PC-9 (cell line): ENCODE data around the gene JAML. TPM values are rescaled to one million over a fixed set of nuclear protein-coding genes. Genes with fewer than 3 reads are reported as not detected.
A peak's percentile ranks its signal among the peaks of the same experiment; 100 is the strongest.

Source experiments
- BruUV-seq: library from RNA; stranded (reverse); fragments of 400-500 nt; replicated peaks from 2 replicates; lab custom pipeline; 2021; lab: Mats Ljungman, UMichigan
- CTCF ChIA-PET: fragments of 300-600 bp; sonication (Branson Sonifier 250); formaldehyde crosslinking; loops from one replicate; lab custom pipeline; 2022; ENCODE audit warnings: antibody characterized with exemption; lab: Charles Lee
- POLR2A ChIA-PET: fragments of 300-600 bp; sonication (Branson Sonifier 250); formaldehyde crosslinking; loops from one replicate; lab custom pipeline; 2022; ENCODE audit warnings: antibody characterized with exemption; ENCODE audit not compliant: unreplicated experiment; lab: Charles Lee
- DNase-seq, 2 experiments: peaks; one replicate each; pipeline versions ENCODE4 v3.0.0 to v3.0.0-alpha.2; 2015 to 2022; ENCODE audit warnings: mixed read lengths in 1 of 2
- H2AFZ ChIP-seq: fragments of 200-600 bp; sonication (generic); 2 replicates; pipeline ENCODE4 v1.8.1; 2017; ENCODE audit warnings: antibody characterized with exemption
- H3F3A ChIP-seq: fragments of 200-600 bp; sonication (generic); 2 replicates; pipeline ENCODE4 v1.8.1; 2017; ENCODE audit warnings: antibody characterized with exemption, mild to moderate bottlenecking, low read depth; ENCODE audit not compliant: insufficient read depth
- H3K27ac ChIP-seq: fragments of 200-600 bp; sonication (generic); 2 replicates; pipeline ENCODE4 v1.6.1; 2016; ENCODE audit warnings: mixed run types
- H3K27me3 ChIP-seq: fragments of 200-600 bp; sonication (generic); 2 replicates; pipeline ENCODE4 v1.6.1; 2016; ENCODE audit warnings: low read depth, mixed run types; ENCODE audit not compliant: insufficient read depth
- H3K36me3 ChIP-seq: fragments of 200-600 bp; sonication (generic); 2 replicates; pipeline ENCODE4 v1.6.1; 2016; ENCODE audit warnings: low read depth, mixed run types
- H3K4me1 ChIP-seq: fragments of 200-600 bp; sonication (generic); replicated peaks from 2 replicates; pipeline ENCODE4 v1.6.1; 2016; ENCODE audit warnings: mixed run types; ENCODE audit not compliant: insufficient read depth
- H3K4me2 ChIP-seq: fragments of 200-600 bp; sonication (generic); 2 replicates; pipeline ENCODE4 v1.6.1; 2017; ENCODE audit warnings: mixed run types
- H3K4me3 ChIP-seq: fragments of 200-600 bp; sonication (generic); 2 replicates; pipeline ENCODE4 v1.6.1; 2016; ENCODE audit warnings: mixed run types
- H3K79me2 ChIP-seq: fragments of 200-600 bp; sonication (generic); 2 replicates; pipeline ENCODE4 v1.6.1; 2017; ENCODE audit warnings: low read depth, mixed run types
- H3K9me2 ChIP-seq: fragments of 200-600 bp; sonication (generic); 2 replicates; pipeline ENCODE4 v1.8.1; 2017; ENCODE audit warnings: mild to moderate bottlenecking; ENCODE audit not compliant: insufficient read depth
- H3K9me3 ChIP-seq: fragments of 200-600 bp; sonication (generic); 2 replicates; pipeline ENCODE4 v1.8.1; 2016; ENCODE audit warnings: low read depth; ENCODE audit not compliant: insufficient read depth
- H4K20me1 ChIP-seq: fragments of 200-600 bp; sonication (generic); 2 replicates; pipeline ENCODE4 v1.8.1; 2017; ENCODE audit not compliant: insufficient read depth
- CTCF ChIP-seq: fragments of 200-600 bp; sonication (generic); conservative IDR thresholded peaks from 2 replicates; pipeline ENCODE4 v1.6.1; 2017; ENCODE audit warnings: mixed run types, antibody characterized with exemption, mild to moderate bottlenecking, moderate library complexity
- EZH2 ChIP-seq: fragments of 200-600 bp; sonication (generic); IDR thresholded peaks from 2 replicates; pipeline ENCODE4 v1.8.0; 2017; ENCODE audit warnings: antibody characterized with exemption, low read depth
- intact Hi-C: fragments of 100-400 bp; cut with micrococcal nuclease; formaldehyde crosslinking; loops from one replicate; pipeline ENCODE4 v1.10.0; 2022; ENCODE audit not compliant: unreplicated experiment
- total RNA-seq: library from RNA; stranded (reverse); gene quantifications from 2 replicates; pipeline ENCODE4 v1.2.3, GENCODE V29; 2021

Gene JAML
- total RNA-seq, 1 experiment from 2014 or later = not detected

GRCh38 chr11:118259138-118259537, 34.3 kb upstream of the JAML start:
- DNase-seq = peak in 1 of 2 experiments; percentile 8
- H3K27me3 ChIP-seq = no peaks in the 10 kb centered on the region
- peaks cover 45% of the 10 kb centered on the region for H3K36me3 ChIP-seq
- ChIA-PET CTCF (interaction anchor here (0.5 kb wide), 1 partner anchor 60 kb away, joined by 4 read pairs; no protein-coding TSS in a partner anchor), POLR2A (no interaction called here)
- peaks cover 23% of the 10 kb centered on the region for H3F3A ChIP-seq
- intact Hi-C loops = no loop called here
- H3K27ac ChIP-seq = no peak overlapping the region
- H3K4me2 ChIP-seq = no peak overlapping the region
- H3K4me3 ChIP-seq = no peak overlapping the region
- no peaks in the 10 kb centered on the region for H3K9me2 ChIP-seq
- no peaks in the 10 kb centered on the region for H3K9me3 ChIP-seq
- no peaks in the 10 kb centered on the region for H4K20me1 ChIP-seq
- peaks cover 14% of the 10 kb centered on the region for H3K4me1 ChIP-seq
- no TSS peak for BruUV-seq
- TF ChIP-seq EZH2 (no peak), CTCF (no peak)
- no peak overlapping the region for H2AFZ ChIP-seq
- H3K79me2 ChIP-seq = peaks cover 24% of the 10 kb centered on the region

DNA sequence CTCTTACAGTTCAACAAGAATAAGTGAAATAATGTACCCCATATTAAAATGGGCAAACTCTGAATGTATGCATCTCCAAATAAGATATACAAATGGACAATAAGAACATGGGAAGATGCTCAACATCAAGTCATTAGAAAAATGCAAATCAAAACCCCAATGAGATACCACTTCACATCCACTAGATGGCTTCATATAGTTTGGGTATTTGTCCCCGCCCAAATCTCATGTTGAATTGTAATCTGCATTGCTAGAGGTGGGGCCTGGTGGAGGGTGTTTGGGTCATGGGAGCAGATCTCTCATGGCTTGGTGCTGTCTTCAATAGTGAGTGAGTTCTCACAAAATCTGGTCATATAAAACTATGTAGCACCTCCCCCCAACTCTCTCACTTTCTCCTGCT, 33.6 kb upstream of the JAML start:
- H3K4me1 ChIP-seq = peaks cover 14% of the 10 kb centered on the region
- ChIA-PET POLR2A (no interaction called here), CTCF (no interaction called here)
- DNase-seq = peak in 1 of 2 experiments; percentile 34
- no TSS peak for BruUV-seq
- no peaks in the 10 kb centered on the region for H3K9me2 ChIP-seq
- peaks cover 21% of the 10 kb centered on the region for H3F3A ChIP-seq
- peaks cover 21% of the 10 kb centered on the region for H3K79me2 ChIP-seq
- no peaks in the 10 kb centered on the region for H4K20me1 ChIP-seq
- no peak overlapping the region for H3K4me2 ChIP-seq
- no peaks in the 10 kb centered on the region for H3K27me3 ChIP-seq
- H3K36me3 ChIP-seq = peaks cover 45% of the 10 kb centered on the region
- H3K27ac ChIP-seq = no peak overlapping the region
- no peak overlapping the region for H3K4me3 ChIP-seq
- no peaks in the 10 kb centered on the region for H3K9me3 ChIP-seq
- intact Hi-C loops = no loop called here
- TF ChIP-seq CTCF (peak; percentile 60), EZH2 (no peak)
- H2AFZ ChIP-seq = no peak overlapping the region

GRCh38 chr11:118252688-118253087, 27.9 kb upstream of the JAML start:
- peak overlapping the region; percentile 86 for H3K4me2 ChIP-seq
- H2AFZ ChIP-seq = peak overlapping the region; percentile 86
- H3K79me2 ChIP-seq = peaks cover 37% of the 10 kb centered on the region
- H3K9me2 ChIP-seq = no peaks in the 10 kb centered on the region
- no peaks in the 10 kb centered on the region for H4K20me1 ChIP-seq
- H3K9me3 ChIP-seq = no peaks in the 10 kb centered on the region
- DNase-seq = no peak
- H3K27ac ChIP-seq = peak overlapping the region; percentile 88
- TSS peak; percentile 52 for BruUV-seq
- CTCF ChIA-PET = no interaction called here
- no peak for TF ChIP-seq EZH2
- peaks cover 37% of the 10 kb centered on the region for H3F3A ChIP-seq
- POLR2A ChIA-PET = interaction anchor here (0.6 to 0.7 kb wide), 3 partner anchors 10 to 101 kb away, joined by 3 to 5 read pairs (median 3); no protein-coding TSS in a partner anchor
- H3K36me3 ChIP-seq = peaks cover 5% of the 10 kb centered on the region; the same call in 1 of the 2 replicates
- intact Hi-C loops = loop anchor here (1.0 to 2.0 kb wide), 4 partner anchors 11 to 183 kb away; no protein-coding TSS in a partner anchor
- no peaks in the 10 kb centered on the region for H3K27me3 ChIP-seq
- H3K4me3 ChIP-seq = peak overlapping the region; percentile 72
- peaks cover 26% of the 10 kb centered on the region for H3K4me1 ChIP-seq
